Measurements from ENCODE around the gene LSAMP. TPM values are rescaled to one million over a fixed set of nuclear protein-coding genes. Genes with fewer than 3 reads are reported as not detected.

Gene LSAMP
- total RNA-seq, 2 donors from 2014 or later, result 0.89 to 5.1 TPM

GRCh38 chr3:116052602-116053001, 392.7 kb downstream of the LSAMP start:
- DNase-seq, result no peak
- no peak for ATAC-seq
- intact Hi-C loops (cut with DNase I, micrococcal nuclease), result no loop called here

- DNase-seq (no peak), ATAC-seq (no peak)
- intact Hi-C loops (cut with DNase I, micrococcal nuclease), result no loop called here
Measured at GRCh38 chr3:116051586-116051985, 393.7 kb downstream of the LSAMP start.

GRCh38 chr3:116051040-116051439, 394.2 kb downstream of the LSAMP start:
- no peak for ATAC-seq

GRCh38 chr3:116050311-116050915, 394.9 kb downstream of the LSAMP start:
- intact Hi-C loops (cut with DNase I, micrococcal nuclease), result no loop called here
- no peak for DNase-seq
- no peak for ATAC-seq

More at GRCh38 chr3:116051040-116051439, 394.2 kb downstream of the LSAMP start:
- intact Hi-C loops (cut with DNase I, micrococcal nuclease), result no loop called here
- DNase-seq, result no peak

GRCh38 chr3:116048991-116049390, 396.3 kb downstream of the LSAMP start:
- intact Hi-C loops (cut with DNase I, micrococcal nuclease), result no loop called here
- ATAC-seq, result no peak
- DNase-seq, result no peak

GRCh38 chr3:116046350-116046749, 398.9 kb downstream of the LSAMP start:
- intact Hi-C loops (cut with DNase I, micrococcal nuclease), result no loop called here
- DNase-seq (no peak), ATAC-seq (no peak)

GRCh38 chr3:116045314-116045713, 400.0 kb downstream of the LSAMP start:
- ATAC-seq, result no peak
- DNase-seq, result no peak
- intact Hi-C loops (cut with DNase I, micrococcal nuclease), result no loop called here

GRCh38 chr3:116040152-116040551, 405.1 kb downstream of the LSAMP start:
- intact Hi-C loops (cut with DNase I, micrococcal nuclease), result no loop called here
- ATAC-seq, result no peak
- no peak for DNase-seq

- DNase-seq (no peak), ATAC-seq (no peak)
- intact Hi-C loops (cut with DNase I, micrococcal nuclease), result no loop called here
Measured at GRCh38 chr3:116039651-116039985, 405.7 kb downstream of the LSAMP start.

- intact Hi-C loops (cut with DNase I, micrococcal nuclease), result no loop called here
- DNase-seq (no peak), ATAC-seq (no peak)
Measured at GRCh38 chr3:116038968-116039650, 406.2 kb downstream of the LSAMP start.

- DNase-seq (no peak), ATAC-seq (no peak)
- intact Hi-C loops (cut with DNase I, micrococcal nuclease), result no loop called here
Measured at GRCh38 chr3:116037954-116038911, 407.1 kb downstream of the LSAMP start.

GRCh38 chr3:116035429-116035828, 409.9 kb downstream of the LSAMP start:
- intact Hi-C loops (cut with DNase I, micrococcal nuclease), result no loop called here
- no peak for ATAC-seq
- DNase-seq, result no peak

GRCh38 chr3:116034794-116035193, 410.5 kb downstream of the LSAMP start:
- DNase-seq (no peak), ATAC-seq (no peak)
- intact Hi-C loops (cut with DNase I, micrococcal nuclease), result no loop called here

GRCh38 chr3:116034086-116034485, 411.2 kb downstream of the LSAMP start:
- intact Hi-C loops (cut with DNase I, micrococcal nuclease), result no loop called here
- ATAC-seq, result no peak

GRCh38 chr3:116033516-116033915, 411.8 kb downstream of the LSAMP start:
- ATAC-seq (no peak), DNase-seq (no peak)
- intact Hi-C loops (cut with DNase I, micrococcal nuclease), result no loop called here

More at GRCh38 chr3:116034086-116034485, 411.2 kb downstream of the LSAMP start:
- no peak for DNase-seq

- ATAC-seq (no peak), DNase-seq (no peak)
- intact Hi-C loops (cut with DNase I, micrococcal nuclease), result no loop called here
Measured at GRCh38 chr3:116032176-116032575, 413.1 kb downstream of the LSAMP start.

GRCh38 chr3:116030131-116030850, 415.0 kb downstream of the LSAMP start:
- ATAC-seq (no peak), DNase-seq (no peak)
- intact Hi-C loops (cut with DNase I, micrococcal nuclease), result no loop called here

GRCh38 chr3:116029266-116029665, 416.0 kb downstream of the LSAMP start:
- ATAC-seq (no peak), DNase-seq (no peak)
- intact Hi-C loops (cut with DNase I, micrococcal nuclease), result no loop called here

GRCh38 chr3:116028157-116028556, 417.1 kb downstream of the LSAMP start:
- intact Hi-C loops (cut with DNase I, micrococcal nuclease), result no loop called here
- DNase-seq, result no peak
- no peak for ATAC-seq
